Uterus (tissue), 2 donors: ENCODE measurements around the gene RGS6.

Experiments used
- POLR2A ChIP-seq, 2 donors: fragments of 450-650 bp; IDR thresholded peaks; one replicate each; pipeline ENCODE4 v1.6.1; 2016; ENCODE audit warnings: antibody characterized with exemption in 2 of 2, mild to moderate bottlenecking in 1 of 2, moderate library complexity in 1 of 2
- TF ChIP-seq, protein P1 (sequence below), 4 experiments: fragments of 200-600 bp in 2 of 4; fragments of 450-650 bp in 2 of 4; sonication (generic) in 2 of 4; IDR thresholded peaks; one replicate each; pipeline ENCODE4 v1.5.1; 2016 to 2019; ENCODE audit warnings: antibody characterized with exemption in 4 of 4, mild to moderate bottlenecking in 2 of 4, moderate library complexity in 1 of 4

DNA sequence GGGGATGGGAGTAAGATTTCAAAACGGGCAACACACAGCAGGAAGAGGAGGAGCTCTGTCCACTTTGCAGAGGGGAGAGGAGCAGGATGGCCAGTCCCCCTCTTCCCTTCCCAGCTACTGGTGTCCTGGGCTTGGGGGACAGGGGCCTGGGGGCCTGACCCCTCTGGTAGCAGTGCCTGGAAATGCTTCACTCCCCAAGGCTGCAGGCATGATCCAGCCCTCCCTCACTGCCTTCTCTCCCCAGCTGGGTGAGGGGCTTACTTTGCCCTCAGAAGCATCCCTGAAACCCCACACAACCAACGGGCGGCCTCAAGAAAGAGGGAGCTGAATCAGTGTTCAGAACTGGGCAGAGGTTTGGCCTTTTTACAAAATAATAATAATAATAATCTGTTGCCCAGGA lies 682.1 kb downstream of the RGS6 start:
- TF ChIP-seq, protein P1, sequence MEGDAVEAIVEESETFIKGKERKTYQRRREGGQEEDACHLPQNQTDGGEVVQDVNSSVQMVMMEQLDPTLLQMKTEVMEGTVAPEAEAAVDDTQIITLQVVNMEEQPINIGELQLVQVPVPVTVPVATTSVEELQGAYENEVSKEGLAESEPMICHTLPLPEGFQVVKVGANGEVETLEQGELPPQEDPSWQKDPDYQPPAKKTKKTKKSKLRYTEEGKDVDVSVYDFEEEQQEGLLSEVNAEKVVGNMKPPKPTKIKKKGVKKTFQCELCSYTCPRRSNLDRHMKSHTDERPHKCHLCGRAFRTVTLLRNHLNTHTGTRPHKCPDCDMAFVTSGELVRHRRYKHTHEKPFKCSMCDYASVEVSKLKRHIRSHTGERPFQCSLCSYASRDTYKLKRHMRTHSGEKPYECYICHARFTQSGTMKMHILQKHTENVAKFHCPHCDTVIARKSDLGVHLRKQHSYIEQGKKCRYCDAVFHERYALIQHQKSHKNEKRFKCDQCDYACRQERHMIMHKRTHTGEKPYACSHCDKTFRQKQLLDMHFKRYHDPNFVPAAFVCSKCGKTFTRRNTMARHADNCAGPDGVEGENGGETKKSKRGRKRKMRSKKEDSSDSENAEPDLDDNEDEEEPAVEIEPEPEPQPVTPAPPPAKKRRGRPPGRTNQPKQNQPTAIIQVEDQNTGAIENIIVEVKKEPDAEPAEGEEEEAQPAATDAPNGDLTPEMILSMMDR (IDR thresholded peaks at IDR 0.05) = no peak
- no peak for TF ChIP-seq POLR2A (IDR thresholded peaks at IDR 0.05)
